HG02588 (cell line): ENCODE results near the gene DUT.

Source experiments
- ATAC-seq: cut with Tn5 transposase; IDR thresholded peaks from one replicate; pipeline ENCODE4 v1.9.1; 2021; ENCODE audit warnings: mild to moderate bottlenecking, moderate library complexity; ENCODE audit not compliant: unreplicated experiment

DUT gene

GRCh38 chr15:48330855-48331795 lies at the start of gene DUT:
Gene DUT (plus strand): TSS chr15:48331429. CDS start chr15:48331516, 87 bp downstream.
- peak; percentile 91 for ATAC-seq

- ATAC-seq = no peak
Observed at GRCh38 chr15:48281674-48282073, 49.6 kb upstream of the DUT start.

- ATAC-seq = no peak
Observed at GRCh38 chr15:48282216-48282615, 49.0 kb upstream of the DUT start.

- ATAC-seq = no peak
Observed at GRCh38 chr15:48283396-48284145, 47.7 kb upstream of the DUT start.

GRCh38 chr15:48285329-48286214 lies 45.7 kb upstream of the DUT start:
- ATAC-seq = no peak

- no peak for ATAC-seq
Observed at GRCh38 chr15:48289628-48290027, 41.6 kb upstream of the DUT start.

GRCh38 chr15:48292458-48292857 lies 38.8 kb upstream of the DUT start:
- no peak for ATAC-seq

- no peak for ATAC-seq
Observed at GRCh38 chr15:48297668-48298067, 33.6 kb upstream of the DUT start.

- no peak for ATAC-seq
Observed at GRCh38 chr15:48298914-48299313, 32.3 kb upstream of the DUT start.

GRCh38 chr15:48300038-48300437 lies 31.2 kb upstream of the DUT start:
- ATAC-seq = no peak

GRCh38 chr15:48304398-48304797 lies 26.8 kb upstream of the DUT start:
- no peak for ATAC-seq

- no peak for ATAC-seq
Observed at GRCh38 chr15:48306639-48307038, 24.6 kb upstream of the DUT start.

- no peak for ATAC-seq
Observed at GRCh38 chr15:48307586-48307985, 23.6 kb upstream of the DUT start.

- ATAC-seq = no peak
Observed at GRCh38 chr15:48309740-48310139, 21.5 kb upstream of the DUT start.

GRCh38 chr15:48313216-48313615 lies 18.0 kb upstream of the DUT start:
- no peak for ATAC-seq

- ATAC-seq = no peak
Observed at GRCh38 chr15:48315041-48315440, 16.2 kb upstream of the DUT start.

GRCh38 chr15:48317221-48317620 lies 14.0 kb upstream of the DUT start:
- no peak for ATAC-seq

GRCh38 chr15:48318131-48318530 lies 13.1 kb upstream of the DUT start:
- ATAC-seq = no peak

GRCh38 chr15:48323294-48323693 lies 7.9 kb upstream of the DUT start:
- ATAC-seq = no peak

GRCh38 chr15:48324949-48325348 lies 6.3 kb upstream of the DUT start:
- no peak for ATAC-seq

- ATAC-seq = no peak
Observed at GRCh38 chr15:48325400-48325799, 5.8 kb upstream of the DUT start.
